ENCODE measurements around the gene CIDEB.

DNA sequence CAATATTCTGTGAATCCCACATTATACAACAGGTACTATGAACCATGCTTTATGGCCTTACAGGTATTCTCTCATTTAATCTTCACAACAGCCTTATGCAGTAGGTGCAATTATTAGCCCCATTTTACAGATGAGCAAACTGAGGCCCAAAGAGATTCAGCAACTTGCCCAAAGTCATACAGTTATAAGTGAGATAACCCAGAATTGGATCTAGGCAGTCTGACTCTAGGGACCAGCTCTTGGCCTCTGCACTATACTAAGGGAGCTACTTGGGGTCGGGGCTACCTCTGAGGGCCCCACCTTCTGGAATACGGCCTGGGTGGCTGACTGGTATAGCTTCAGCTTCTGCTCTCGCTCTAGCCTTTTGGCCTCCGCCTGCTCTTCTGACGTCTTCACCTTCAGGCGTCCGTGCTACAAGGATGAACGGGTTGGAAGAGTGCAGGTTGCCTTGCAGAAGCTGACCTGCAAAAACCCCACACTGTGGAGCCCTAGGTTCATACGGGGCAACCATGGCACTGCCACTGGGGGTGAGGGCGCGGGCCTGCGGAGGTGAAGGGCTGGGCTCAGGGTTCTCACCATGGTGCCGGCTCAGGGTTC is 37.1 kb downstream of the CIDEB start:
- TF ChIP-seq CTCF (conservative IDR thresholded peaks at IDR 0.05): no peak
- TF ChIP-seq EZH2 (IDR thresholded peaks at IDR 0.05; ENCODE audit: low read depth): no peak

Data from PC-9 (cell line).